ENCODE measurements around the gene DSG4.
A peak's percentile ranks its signal among the peaks of the same experiment; 100 is the strongest.
"Not testable (repeated sequence)": the region's sequence is repeated elsewhere in the genome, so short reads cannot be mapped to it uniquely, and the experiment has no call there.

The DSG4 gene, protein sequence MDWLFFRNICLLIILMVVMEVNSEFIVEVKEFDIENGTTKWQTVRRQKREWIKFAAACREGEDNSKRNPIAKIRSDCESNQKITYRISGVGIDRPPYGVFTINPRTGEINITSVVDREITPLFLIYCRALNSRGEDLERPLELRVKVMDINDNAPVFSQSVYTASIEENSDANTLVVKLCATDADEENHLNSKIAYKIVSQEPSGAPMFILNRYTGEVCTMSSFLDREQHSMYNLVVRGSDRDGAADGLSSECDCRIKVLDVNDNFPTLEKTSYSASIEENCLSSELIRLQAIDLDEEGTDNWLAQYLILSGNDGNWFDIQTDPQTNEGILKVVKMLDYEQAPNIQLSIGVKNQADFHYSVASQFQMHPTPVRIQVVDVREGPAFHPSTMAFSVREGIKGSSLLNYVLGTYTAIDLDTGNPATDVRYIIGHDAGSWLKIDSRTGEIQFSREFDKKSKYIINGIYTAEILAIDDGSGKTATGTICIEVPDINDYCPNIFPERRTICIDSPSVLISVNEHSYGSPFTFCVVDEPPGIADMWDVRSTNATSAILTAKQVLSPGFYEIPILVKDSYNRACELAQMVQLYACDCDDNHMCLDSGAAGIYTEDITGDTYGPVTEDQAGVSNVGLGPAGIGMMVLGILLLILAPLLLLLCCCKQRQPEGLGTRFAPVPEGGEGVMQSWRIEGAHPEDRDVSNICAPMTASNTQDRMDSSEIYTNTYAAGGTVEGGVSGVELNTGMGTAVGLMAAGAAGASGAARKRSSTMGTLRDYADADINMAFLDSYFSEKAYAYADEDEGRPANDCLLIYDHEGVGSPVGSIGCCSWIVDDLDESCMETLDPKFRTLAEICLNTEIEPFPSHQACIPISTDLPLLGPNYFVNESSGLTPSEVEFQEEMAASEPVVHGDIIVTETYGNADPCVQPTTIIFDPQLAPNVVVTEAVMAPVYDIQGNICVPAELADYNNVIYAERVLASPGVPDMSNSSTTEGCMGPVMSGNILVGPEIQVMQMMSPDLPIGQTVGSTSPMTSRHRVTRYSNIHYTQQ

DNA sequence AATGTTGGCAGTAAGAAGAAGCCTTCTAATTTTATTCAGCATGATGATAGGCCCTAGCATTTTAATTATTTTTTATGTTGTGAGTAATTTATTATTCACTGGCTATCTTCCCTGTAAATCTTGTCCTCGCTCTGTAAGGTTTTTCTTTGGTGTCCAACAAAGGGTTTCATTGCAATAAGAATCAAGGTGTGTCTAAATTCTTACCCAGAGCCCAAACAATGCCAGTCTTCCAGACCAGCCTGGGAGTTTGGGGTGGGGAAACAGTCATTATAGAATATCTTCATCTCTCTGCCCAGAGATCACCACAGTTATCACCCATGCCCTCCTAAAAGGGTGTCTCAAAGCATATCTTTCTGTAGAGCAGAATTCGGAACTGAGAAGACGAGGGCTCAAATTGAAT, at the start of gene DSG4:
TSS of gene DSG4 (plus strand) at position 301 of the 400 bp plus-strand sequence. CDS start 135 bp downstream, outside the sequence.
- TF ChIP-seq, protein P1, sequence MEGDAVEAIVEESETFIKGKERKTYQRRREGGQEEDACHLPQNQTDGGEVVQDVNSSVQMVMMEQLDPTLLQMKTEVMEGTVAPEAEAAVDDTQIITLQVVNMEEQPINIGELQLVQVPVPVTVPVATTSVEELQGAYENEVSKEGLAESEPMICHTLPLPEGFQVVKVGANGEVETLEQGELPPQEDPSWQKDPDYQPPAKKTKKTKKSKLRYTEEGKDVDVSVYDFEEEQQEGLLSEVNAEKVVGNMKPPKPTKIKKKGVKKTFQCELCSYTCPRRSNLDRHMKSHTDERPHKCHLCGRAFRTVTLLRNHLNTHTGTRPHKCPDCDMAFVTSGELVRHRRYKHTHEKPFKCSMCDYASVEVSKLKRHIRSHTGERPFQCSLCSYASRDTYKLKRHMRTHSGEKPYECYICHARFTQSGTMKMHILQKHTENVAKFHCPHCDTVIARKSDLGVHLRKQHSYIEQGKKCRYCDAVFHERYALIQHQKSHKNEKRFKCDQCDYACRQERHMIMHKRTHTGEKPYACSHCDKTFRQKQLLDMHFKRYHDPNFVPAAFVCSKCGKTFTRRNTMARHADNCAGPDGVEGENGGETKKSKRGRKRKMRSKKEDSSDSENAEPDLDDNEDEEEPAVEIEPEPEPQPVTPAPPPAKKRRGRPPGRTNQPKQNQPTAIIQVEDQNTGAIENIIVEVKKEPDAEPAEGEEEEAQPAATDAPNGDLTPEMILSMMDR (IDR thresholded peaks at IDR 0.05; ENCODE audit: insufficient read depth, missing control alignments): no peak
- FAIRE-seq (no peak), DNase-seq (ENCODE audit: insufficient read length, low spot score) (no peak)

DNA sequence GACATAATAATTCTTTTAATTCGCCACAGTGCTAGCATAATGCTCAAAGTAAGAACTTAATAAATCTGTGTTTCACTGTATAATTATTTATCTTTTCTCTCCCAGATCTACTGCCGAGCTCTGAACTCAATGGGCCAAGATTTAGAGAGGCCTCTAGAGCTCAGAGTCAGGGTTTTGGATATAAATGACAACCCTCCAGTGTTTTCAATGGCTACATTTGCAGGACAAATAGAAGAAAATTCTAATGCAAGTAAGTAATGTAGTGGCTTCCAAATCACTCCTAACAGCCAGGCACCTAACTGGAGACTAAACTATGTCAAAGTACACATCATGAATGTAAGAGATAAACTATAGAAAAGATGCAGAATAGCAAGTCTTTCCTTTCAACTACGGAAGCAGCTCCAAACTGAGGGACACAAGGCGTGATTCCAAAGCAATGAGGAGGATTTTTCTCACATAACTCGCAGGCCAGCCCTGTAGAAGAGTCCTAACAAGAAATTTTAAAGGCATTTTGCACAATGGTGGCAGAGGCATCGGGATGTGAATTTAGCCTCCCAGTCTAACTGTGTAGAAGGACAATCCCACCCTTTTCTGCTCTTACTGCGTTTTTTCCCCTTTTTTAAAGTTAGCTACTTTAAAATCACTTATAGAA, 46.7 kb upstream of the DSG4 start:
- TF ChIP-seq, protein P1 (IDR thresholded peaks at IDR 0.05; ENCODE audit: insufficient read depth, missing control alignments): no peak
- FAIRE-seq: no peak

DNA sequence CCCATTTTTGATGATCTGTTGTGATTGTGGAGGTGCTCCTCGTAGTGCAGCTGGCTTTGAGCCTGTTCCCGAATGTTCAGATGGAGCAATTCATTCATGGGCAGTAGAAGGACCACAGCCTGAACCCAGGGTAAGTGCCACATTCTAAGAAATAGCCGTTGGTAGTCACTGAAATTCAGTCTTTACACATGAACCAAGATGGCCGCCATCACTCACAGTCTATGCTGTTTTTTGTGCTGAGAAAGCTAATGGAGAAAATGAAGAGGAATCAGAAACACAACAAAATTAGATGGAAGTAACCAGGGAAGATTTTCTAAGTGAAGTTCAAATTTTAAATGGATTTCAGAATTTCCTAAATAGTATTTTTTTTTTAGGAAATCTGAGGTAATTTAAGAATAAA, 33.1 kb upstream of the DSG4 start:
- FAIRE-seq: no peak
- TF ChIP-seq, protein P1 (IDR thresholded peaks at IDR 0.05; ENCODE audit: insufficient read depth, missing control alignments): no peak
- DNase-seq (ENCODE audit: insufficient read length, low spot score): no peak

More for the DNA sequence above, 46.7 kb upstream of the DSG4 start:
- no peak for DNase-seq (ENCODE audit: insufficient read length, low spot score)

DNA sequence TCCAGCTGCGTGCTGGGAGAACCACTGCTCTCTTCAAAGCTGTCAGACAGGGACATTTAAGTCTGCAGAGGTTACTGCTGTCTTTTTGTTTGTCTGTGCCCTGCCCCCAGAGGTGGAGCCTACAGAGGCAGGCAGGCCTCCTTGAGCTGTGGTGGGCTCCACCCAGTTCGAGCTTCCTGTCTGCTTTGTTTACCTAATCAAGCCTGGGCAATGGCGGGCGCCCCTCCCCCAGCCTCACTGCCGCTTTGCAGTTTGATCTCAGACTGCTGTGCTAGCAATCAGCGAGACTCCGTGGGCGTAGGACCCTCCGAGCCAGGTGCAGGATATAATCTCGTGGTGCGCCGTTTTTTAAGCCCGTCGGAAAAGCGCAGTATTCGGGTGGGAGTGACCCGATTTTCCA, 23.2 kb upstream of the DSG4 start:
- not testable (repeated sequence) for DNase-seq (ENCODE audit: insufficient read length, low spot score); FAIRE-seq

DNA sequence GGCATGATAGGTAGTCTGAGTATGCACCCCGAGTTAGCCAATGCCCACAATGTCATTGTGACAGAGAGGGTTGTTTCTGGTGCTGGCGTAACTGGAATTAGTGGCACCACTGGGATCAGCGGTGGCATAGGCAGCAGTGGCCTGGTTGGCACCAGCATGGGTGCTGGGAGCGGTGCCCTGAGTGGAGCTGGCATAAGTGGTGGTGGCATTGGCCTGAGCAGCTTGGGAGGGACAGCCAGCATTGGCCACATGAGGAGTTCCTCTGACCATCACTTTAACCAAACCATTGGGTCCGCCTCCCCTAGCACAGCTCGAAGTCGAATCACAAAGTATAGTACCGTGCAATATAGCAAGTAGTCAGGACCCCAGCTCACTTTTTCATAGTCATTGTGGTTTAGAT, 21.6 kb upstream of the DSG4 start:
- TF ChIP-seq, protein P1 (IDR thresholded peaks at IDR 0.05; ENCODE audit: insufficient read depth, missing control alignments): no peak
- FAIRE-seq: no peak
- DNase-seq (ENCODE audit: insufficient read length, low spot score): no peak

DNA sequence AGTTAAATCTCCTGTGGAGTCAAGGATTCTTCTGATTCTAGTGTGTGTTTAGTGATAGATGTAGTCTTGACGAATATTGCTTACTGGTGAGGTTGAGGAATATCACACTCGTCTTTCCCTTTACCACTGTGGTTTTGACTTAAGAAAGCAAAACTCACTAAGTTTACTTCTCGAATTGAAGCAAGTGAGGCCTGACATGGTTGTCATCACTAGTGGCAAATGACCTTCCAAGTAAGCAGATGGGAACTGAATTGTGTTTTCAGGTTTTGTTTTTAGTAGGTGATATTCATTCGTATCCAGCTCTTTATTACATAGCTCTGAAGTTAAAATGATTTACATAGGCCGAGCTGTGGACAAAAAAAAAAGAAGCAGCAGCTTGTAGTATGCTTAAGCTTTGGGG, 20.6 kb upstream of the DSG4 start:
- TF ChIP-seq, protein P1 (IDR thresholded peaks at IDR 0.05; ENCODE audit: insufficient read depth, missing control alignments): no peak
- DNase-seq (ENCODE audit: insufficient read length, low spot score) (no peak), FAIRE-seq (peak; percentile 48)

DNA sequence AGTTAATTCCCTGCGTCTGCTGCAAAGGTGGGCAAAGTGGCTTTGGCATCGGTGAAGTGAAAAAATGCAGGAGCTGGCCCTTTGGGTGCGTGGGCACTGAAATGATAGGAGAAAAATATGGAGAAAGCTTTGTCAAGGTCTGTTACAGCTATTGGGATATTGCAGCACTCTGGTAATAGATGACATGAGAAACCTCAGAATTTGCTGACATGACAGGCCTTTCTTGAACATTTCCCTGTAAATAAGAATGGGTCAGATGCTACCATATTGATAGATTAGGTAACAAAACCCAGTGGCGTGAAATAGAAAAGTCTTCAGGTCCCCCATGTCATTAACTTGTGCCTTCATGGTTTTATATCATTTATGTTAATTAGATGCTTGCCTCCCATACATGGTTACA, 12.4 kb upstream of the DSG4 start:
- DNase-seq (ENCODE audit: insufficient read length, low spot score): no peak
- TF ChIP-seq, protein P1 (IDR thresholded peaks at IDR 0.05; ENCODE audit: insufficient read depth, missing control alignments): no peak
- no peak for FAIRE-seq
